ENCODE results near the gene RAB40C.
A peak's percentile ranks its signal among the peaks of the same experiment; 100 is the strongest.

- TF ChIP-seq ASH2L (IDR thresholded peaks at IDR 0.05; ENCODE audit: borderline replicate concordance, low read depth) (peak; percentile 81; the same call in 1 of the 2 replicates), SIN3A (IDR thresholded peaks at IDR 0.05; ENCODE audit: low read depth, low read length) (peak; percentile 90), EZH2 (IDR thresholded peaks at IDR 0.05; ENCODE audit: borderline replicate concordance, control insufficient read depth, low read depth, low read length) (no peak), TAF1 (IDR thresholded peaks at IDR 0.05; ENCODE audit: borderline replicate concordance, low read depth, low read length) (0 out of 2 replicates have a peak, but pooled peaks have one; percentile 30)
- TF ChIP-seq, protein P1, sequence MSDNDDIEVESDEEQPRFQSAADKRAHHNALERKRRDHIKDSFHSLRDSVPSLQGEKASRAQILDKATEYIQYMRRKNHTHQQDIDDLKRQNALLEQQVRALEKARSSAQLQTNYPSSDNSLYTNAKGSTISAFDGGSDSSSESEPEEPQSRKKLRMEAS (IDR thresholded peaks at IDR 0.05; ENCODE audit: low read depth, low read length), result peak; percentile 66
Observed at GRCh38 chr16:636206-637080, 46.6 kb downstream of the RAB40C start, which contains the start of gene METTL26.
